ENCODE data around the gene PLAAT5.
"Not testable (repeated sequence)": the region's sequence is repeated elsewhere in the genome, so short reads cannot be mapped to it uniquely, and the experiment has no call there.

Gene PLAAT5

GRCh38 chr11:63490551-63491239, at the start of gene PLAAT5:
PLAAT5 (minus strand) TSS chr11:63491167; CDS start chr11:63491034, 133 bp downstream.
- no peak for DNase-seq

- DNase-seq, result peak; percentile 38
These were observed 46.5 kb upstream of the PLAAT5 start for GRCh38 chr11:63537293-63538101.

- no peak for DNase-seq
These were observed 45.8 kb upstream of the PLAAT5 start, which contains the start of gene PLAAT4 for GRCh38 chr11:63536669-63537292. PLAAT4 (plus strand) TSS chr11:63536808; CDS start chr11:63536869, 61 bp downstream.

GRCh38 chr11:63535734-63536133, 44.8 kb upstream of the PLAAT5 start:
- no peak for DNase-seq

GRCh38 chr11:63534895-63535461, 44.0 kb upstream of the PLAAT5 start:
- DNase-seq, result no peak

- no peak for DNase-seq
These were observed 43.1 kb upstream of the PLAAT5 start for GRCh38 chr11:63534076-63534475.

GRCh38 chr11:63532799-63533475, 42.0 kb upstream of the PLAAT5 start:
- DNase-seq, result no peak

- DNase-seq, result no peak
These were observed 41.1 kb upstream of the PLAAT5 start for GRCh38 chr11:63532117-63532516.

- not testable (repeated sequence) for DNase-seq
These were observed 40.3 kb upstream of the PLAAT5 start for GRCh38 chr11:63531074-63531792.

- no peak for DNase-seq
These were observed 39.1 kb upstream of the PLAAT5 start for GRCh38 chr11:63530021-63530420.

- not testable (repeated sequence) for DNase-seq
These were observed 38.4 kb upstream of the PLAAT5 start for GRCh38 chr11:63529373-63529772.

GRCh38 chr11:63528729-63529278, 37.8 kb upstream of the PLAAT5 start:
- not testable (repeated sequence) for DNase-seq

- DNase-seq, result not testable (repeated sequence)
These were observed 37.2 kb upstream of the PLAAT5 start for GRCh38 chr11:63528156-63528555.

- no peak for DNase-seq
These were observed 36.7 kb upstream of the PLAAT5 start for GRCh38 chr11:63527667-63528066.

- DNase-seq, result no peak
These were observed 32.2 kb upstream of the PLAAT5 start for GRCh38 chr11:63523151-63523550.

GRCh38 chr11:63521896-63522295, 30.9 kb upstream of the PLAAT5 start:
- DNase-seq, result no peak

GRCh38 chr11:63520606-63521170, 29.7 kb upstream of the PLAAT5 start:
- no peak for DNase-seq

GRCh38 chr11:63518548-63518947, 27.6 kb upstream of the PLAAT5 start:
- DNase-seq, result no peak

GRCh38 chr11:63517156-63517555, 26.2 kb upstream of the PLAAT5 start:
- no peak for DNase-seq

- DNase-seq, result no peak
These were observed 25.1 kb upstream of the PLAAT5 start for GRCh38 chr11:63516109-63516508.

GRCh38 chr11:63512816-63513215, 21.8 kb upstream of the PLAAT5 start:
- no peak for DNase-seq
